Skeletal muscle satellite cell (primary cell): ENCODE data around the gene ITGA3.

ENCODE experiments used
- H3K27me3 ChIP-seq: 2 replicates; pipeline ENCODE4 v1.7.0; 2013; ENCODE audit warnings: low read length; ENCODE audit not compliant: control insufficient read depth, insufficient read depth
- H3K36me3 ChIP-seq: 2 replicates; pipeline ENCODE4 v1.7.0; 2013; ENCODE audit warnings: mild to moderate bottlenecking, control low read depth, low read length; ENCODE audit not compliant: insufficient read depth
- H3K4me1 ChIP-seq: 2 replicates; pipeline ENCODE4 v1.7.0; 2013; ENCODE audit warnings: low read length; ENCODE audit not compliant: control insufficient read depth, insufficient read depth
- H3K4me2 ChIP-seq: 2 replicates; pipeline ENCODE4 v1.7.0; 2013; ENCODE audit warnings: mild to moderate bottlenecking, low read length
- H3K4me3 ChIP-seq: 2 replicates; pipeline ENCODE4 v1.7.0; 2013; ENCODE audit warnings: low read length
- H3K9ac ChIP-seq: 2 replicates; pipeline ENCODE4 v1.7.0; 2013; ENCODE audit warnings: mild to moderate bottlenecking, low read depth, low read length, moderate library complexity
- H3K9me3 ChIP-seq: replicated peaks from 2 replicates; pipeline ENCODE4 v1.7.0; 2013; ENCODE audit warnings: mild to moderate bottlenecking, control low read depth, low read length

ITGA3 gene

GRCh38 chr17:50117202-50118051 lies 61.5 kb downstream of the ITGA3 start:
- Histone ChIP-seq H3K4me1 (peaks cover 7% of the 10 kb centered on the region), H3K4me3 (peak overlapping the region; percentile 45), H3K36me3 (no peaks in the 10 kb centered on the region), H3K9ac (no peak overlapping the region), H3K4me2 (peak overlapping the region; percentile 77), H3K9me3 (no peaks in the 10 kb centered on the region), H3K27me3 (peaks cover 46% of the 10 kb centered on the region)

DNA sequence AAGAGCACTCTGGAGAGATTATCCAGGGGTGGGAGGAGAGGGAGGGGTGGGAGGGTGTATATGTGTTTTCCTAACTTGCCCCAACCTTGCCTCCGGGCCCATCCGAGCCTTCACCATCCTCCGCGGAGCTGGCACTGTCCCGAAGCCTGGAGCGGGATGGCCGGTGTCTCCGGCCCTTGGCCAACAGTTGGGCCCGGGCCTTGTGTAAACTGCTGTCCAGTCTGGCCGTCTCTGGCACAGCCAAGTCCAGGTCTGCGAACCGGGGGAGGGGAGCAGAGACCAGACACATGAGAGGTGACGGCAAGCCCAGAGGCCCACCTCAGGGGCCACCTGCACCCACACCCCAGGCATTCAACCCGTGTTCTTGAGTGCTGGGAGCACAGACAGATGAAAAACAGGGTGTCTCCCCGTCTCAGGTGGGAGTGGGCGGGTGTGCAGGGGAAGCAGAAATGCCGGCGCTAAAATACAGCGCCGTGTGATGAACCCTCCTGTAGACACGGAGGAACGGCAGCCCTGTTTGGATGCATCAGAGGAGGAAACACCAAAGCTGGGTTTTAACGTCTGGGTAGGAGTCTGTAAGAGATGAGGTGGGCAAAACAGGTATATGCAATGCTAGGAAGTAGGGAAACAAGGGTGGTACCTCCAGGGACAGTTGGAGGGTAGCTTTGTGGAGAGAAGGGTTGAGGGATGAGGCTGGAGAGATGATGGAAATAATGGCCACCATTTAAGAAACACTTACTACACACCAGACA lies 62.3 kb downstream of the ITGA3 start:
- no peaks in the 10 kb centered on the region for H3K36me3 ChIP-seq
- no peak overlapping the region for H3K9ac ChIP-seq
- no peak overlapping the region for H3K4me3 ChIP-seq
- no peaks in the 10 kb centered on the region for H3K9me3 ChIP-seq
- H3K4me2 ChIP-seq, result no peak overlapping the region
- peaks cover 7% of the 10 kb centered on the region for H3K4me1 ChIP-seq
- peaks cover 53% of the 10 kb centered on the region for H3K27me3 ChIP-seq

DNA sequence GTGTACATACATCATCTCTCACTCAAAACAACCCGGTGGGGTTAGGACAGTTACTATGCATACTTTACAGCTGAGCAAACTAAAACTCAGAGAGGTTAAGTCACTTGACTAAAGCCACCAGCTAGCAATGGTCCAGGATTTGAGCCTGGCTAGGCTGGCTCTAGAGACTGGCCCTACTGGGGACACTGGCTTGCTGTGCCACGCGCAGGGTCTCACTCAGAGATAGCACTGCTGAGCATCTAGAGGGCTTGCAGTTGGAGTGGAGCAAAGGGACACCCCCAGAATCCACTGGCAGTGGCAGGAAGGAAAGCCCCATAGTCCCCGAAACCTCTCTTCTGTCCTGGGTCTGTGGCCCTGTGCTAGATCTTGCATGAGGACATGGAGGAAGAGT lies 62.9 kb downstream of the ITGA3 start:
- peaks cover 54% of the 10 kb centered on the region for H3K27me3 ChIP-seq
- no peak overlapping the region for H3K4me3 ChIP-seq
- no peaks in the 10 kb centered on the region for H3K36me3 ChIP-seq
- H3K9me3 ChIP-seq, result no peaks in the 10 kb centered on the region
- H3K9ac ChIP-seq, result no peak overlapping the region
- H3K4me1 ChIP-seq, result peaks cover 7% of the 10 kb centered on the region
- H3K4me2 ChIP-seq, result no peak overlapping the region

DNA sequence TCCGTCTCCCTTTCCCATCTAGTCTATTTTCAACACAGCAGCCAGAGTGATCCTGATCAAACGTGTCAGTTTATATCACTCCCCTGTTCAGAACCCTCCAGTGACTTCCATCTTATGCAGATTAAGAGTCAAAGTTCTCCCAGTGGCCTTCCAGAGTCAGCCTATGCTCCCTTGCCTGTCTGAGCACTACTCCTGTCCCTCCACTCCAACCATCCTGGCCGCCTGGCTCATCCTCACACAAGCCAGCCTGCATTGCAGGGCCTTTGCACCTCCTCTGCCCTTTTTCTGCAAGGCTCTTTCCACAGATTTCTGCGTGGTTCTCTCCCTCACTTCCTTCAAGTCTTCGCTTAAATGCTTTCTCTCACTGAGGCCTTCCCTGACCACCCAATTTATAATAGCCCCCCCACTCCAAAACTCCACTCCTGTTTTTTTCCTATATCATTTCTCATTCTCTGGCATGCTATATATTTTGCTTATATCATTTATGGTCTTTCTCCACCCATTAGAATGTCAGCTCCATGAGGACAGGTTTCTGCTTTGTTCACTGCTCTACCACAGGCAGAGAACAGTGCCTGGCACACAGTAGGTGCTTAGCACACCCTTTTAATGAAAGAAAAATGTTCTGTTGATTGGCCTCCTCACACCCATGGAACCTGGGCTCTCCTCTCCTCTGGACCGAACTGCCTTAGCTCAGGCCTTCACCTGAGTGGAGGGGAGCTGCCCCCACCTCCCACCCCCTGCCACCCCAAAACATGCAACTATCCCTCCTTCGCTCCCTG lies 64.8 kb downstream of the ITGA3 start:
- no peaks in the 10 kb centered on the region for H3K36me3 ChIP-seq
- H3K9me3 ChIP-seq, result no peaks in the 10 kb centered on the region
- peaks cover 7% of the 10 kb centered on the region for H3K4me1 ChIP-seq
- peaks cover 54% of the 10 kb centered on the region for H3K27me3 ChIP-seq
- no peak overlapping the region for H3K9ac ChIP-seq
- no peak overlapping the region for H3K4me3 ChIP-seq
- H3K4me2 ChIP-seq, result no peak overlapping the region

GRCh38 chr17:50122945-50123344 lies 67.0 kb downstream of the ITGA3 start:
- H3K9ac ChIP-seq, result no peak overlapping the region
- H3K4me1 ChIP-seq, result no peaks in the 10 kb centered on the region
- no peak overlapping the region for H3K4me2 ChIP-seq
- peaks cover 44% of the 10 kb centered on the region for H3K27me3 ChIP-seq
- H3K4me3 ChIP-seq, result no peak overlapping the region
- no peaks in the 10 kb centered on the region for H3K9me3 ChIP-seq
- no peaks in the 10 kb centered on the region for H3K36me3 ChIP-seq

GRCh38 chr17:50123649-50124349 lies 67.9 kb downstream of the ITGA3 start:
- Histone ChIP-seq H3K27me3 (peaks cover 37% of the 10 kb centered on the region), H3K4me1 (no peaks in the 10 kb centered on the region), H3K4me3 (no peak overlapping the region), H3K4me2 (peak overlapping the region; percentile 16), H3K36me3 (no peaks in the 10 kb centered on the region), H3K9ac (no peak overlapping the region), H3K9me3 (no peaks in the 10 kb centered on the region)

DNA sequence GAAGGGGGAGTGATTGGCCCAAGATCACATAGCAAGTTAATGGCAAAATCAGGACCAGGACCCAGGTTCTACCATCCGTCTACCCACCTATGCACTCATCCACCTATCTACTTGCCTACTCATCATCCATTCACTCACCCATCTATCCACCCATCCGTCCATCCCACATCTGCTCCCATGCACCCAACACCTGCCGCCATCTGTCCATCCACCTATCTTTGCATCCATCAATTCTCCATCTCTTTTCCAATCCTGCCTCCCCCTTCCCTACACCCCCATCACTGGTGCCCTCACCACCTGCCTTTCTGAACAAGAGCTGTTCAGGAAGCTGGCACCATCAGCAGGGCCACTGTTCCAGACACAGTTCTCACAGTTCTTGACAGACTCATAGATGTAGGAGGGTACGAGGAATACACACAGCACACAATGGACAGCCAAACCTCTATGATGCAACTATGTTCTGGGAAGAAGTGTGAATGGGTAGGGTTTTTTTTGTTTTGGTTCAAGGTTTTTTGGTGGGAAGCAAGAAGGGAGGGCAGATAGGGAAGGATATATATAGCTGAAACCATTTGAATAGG lies 69.6 kb downstream of the ITGA3 start:
- Histone ChIP-seq H3K9ac (no peak overlapping the region), H3K4me1 (peaks cover 3% of the 10 kb centered on the region), H3K4me2 (no peak overlapping the region), H3K4me3 (no peak overlapping the region), H3K9me3 (no peaks in the 10 kb centered on the region), H3K27me3 (peaks cover 20% of the 10 kb centered on the region), H3K36me3 (no peaks in the 10 kb centered on the region)

GRCh38 chr17:50127697-50128361 lies 71.9 kb downstream of the ITGA3 start:
- no peak overlapping the region for H3K4me3 ChIP-seq
- H3K9ac ChIP-seq, result no peak overlapping the region
- H3K27me3 ChIP-seq, result peaks cover 7% of the 10 kb centered on the region
- no peak overlapping the region for H3K4me2 ChIP-seq
- peaks cover 4% of the 10 kb centered on the region for H3K4me1 ChIP-seq
- no peaks in the 10 kb centered on the region for H3K36me3 ChIP-seq
- H3K9me3 ChIP-seq, result no peaks in the 10 kb centered on the region

GRCh38 chr17:50128441-50129352 lies 72.8 kb downstream of the ITGA3 start:
- Histone ChIP-seq H3K27me3 (peaks cover 2% of the 10 kb centered on the region), H3K36me3 (no peaks in the 10 kb centered on the region), H3K4me3 (no peak overlapping the region), H3K4me1 (peaks cover 13% of the 10 kb centered on the region), H3K9ac (no peak overlapping the region), H3K9me3 (no peaks in the 10 kb centered on the region), H3K4me2 (no peak overlapping the region)

DNA sequence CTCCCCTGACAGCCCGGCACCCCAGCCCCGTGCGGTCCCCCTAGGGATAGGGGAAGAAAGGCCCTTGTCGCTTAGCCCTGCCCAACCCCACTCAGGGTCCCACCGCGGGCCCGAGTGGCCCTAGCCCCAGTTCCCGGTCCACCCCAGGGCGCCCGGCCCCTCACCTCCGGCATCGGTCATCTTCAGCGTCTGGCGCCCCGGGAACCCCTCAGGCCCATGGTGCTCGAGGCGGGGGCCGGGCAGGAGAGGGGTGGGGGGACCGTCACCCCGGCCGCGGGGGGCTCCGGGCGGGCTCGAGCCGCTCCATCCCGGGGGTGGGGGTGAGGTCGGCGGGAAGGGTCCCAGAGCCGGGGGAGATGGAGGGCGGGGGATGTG lies 73.4 kb downstream of the ITGA3 start:
- H3K4me2 ChIP-seq, result peak overlapping the region; percentile 88
- peak overlapping the region; percentile 53 for H3K4me3 ChIP-seq
- H3K9me3 ChIP-seq, result no peaks in the 10 kb centered on the region
- H3K9ac ChIP-seq, result no peak overlapping the region
- H3K4me1 ChIP-seq, result peaks cover 20% of the 10 kb centered on the region
- H3K27me3 ChIP-seq, result peaks cover 2% of the 10 kb centered on the region
- H3K36me3 ChIP-seq, result peaks cover 5% of the 10 kb centered on the region
